Panc1 (cell line): ENCODE results near the gene KIR3DL3. TPM values are rescaled to one million over a fixed set of nuclear protein-coding genes. Genes with fewer than 3 reads are reported as not detected.

Experiments
- ATAC-seq: fragments of 200-7000 bp; cut with Tn5 transposase; 2 replicates; pipeline ENCODE4 v1.9.1; 2020; ENCODE audit warnings: mild to moderate bottlenecking, moderate library complexity
- BruUV-seq: library from RNA; stranded (reverse); fragments of 400-500 nt; replicated peaks from 2 replicates; lab custom pipeline; 2021; lab: Mats Ljungman, UMichigan
- CTCF ChIA-PET: fragments of 300-600 bp; sonication (Branson Sonifier 250); formaldehyde crosslinking; loops from one replicate; lab custom pipeline; 2022; ENCODE audit warnings: antibody characterized with exemption; lab: Charles Lee
- POLR2A ChIA-PET: fragments of 300-600 bp; sonication (Branson Sonifier 250); formaldehyde crosslinking; loops from one replicate; lab custom pipeline; 2022; ENCODE audit warnings: antibody characterized with exemption; lab: Charles Lee
- DNase-seq: peaks from one replicate; pipeline ENCODE4 v3.0.0-alpha.2; 2010; ENCODE audit warnings: low read depth, low spot score
- H3K27ac ChIP-seq: 2 replicates; pipeline ENCODE4 v1.5.1; 2011; ENCODE audit warnings: mild to moderate bottlenecking, low read length, inconsistent platforms
- H3K27me3 ChIP-seq: fragments of 200-500 bp; sonication (Bioruptor generic); 2 replicates; pipeline ENCODE4 v1.6.0; 2014; ENCODE audit warnings: low read length, inconsistent platforms; ENCODE audit not compliant: control insufficient read depth, insufficient read depth
- H3K36me3 ChIP-seq: fragments of 200-500 bp; sonication (Bioruptor generic); 2 replicates; pipeline ENCODE4 v1.5.1; 2014; ENCODE audit warnings: inconsistent platforms, mild to moderate bottlenecking, low read length, moderate library complexity; ENCODE audit not compliant: control insufficient read depth, insufficient read depth
- H3K4me1 ChIP-seq: 2 replicates; pipeline ENCODE4 v1.5.1; 2011; ENCODE audit warnings: inconsistent platforms, mild to moderate bottlenecking, low read length, moderate library complexity; ENCODE audit not compliant: control insufficient read depth, insufficient read depth
- H3K4me3 ChIP-seq, 2 experiments: 2 replicates each; pipeline ENCODE4 v1.5.1; 2011 to 2012; ENCODE audit warnings: low read depth in 2 of 2, low read length in 2 of 2, mild to moderate bottlenecking in 2 of 2, inconsistent platforms in 1 of 2, moderate library complexity in 1 of 2
- H3K9me3 ChIP-seq: fragments of 200-500 bp; sonication (Bioruptor generic); 2 replicates; pipeline ENCODE4 v1.5.1; 2014; ENCODE audit warnings: low read depth, mild to moderate bottlenecking, inconsistent platforms, low read length, moderate library complexity; ENCODE audit not compliant: control insufficient read depth, insufficient read depth
- CTCF ChIP-seq: fragments of 450-650 bp; IDR thresholded peaks from 2 replicates; pipeline ENCODE4 v1.5.1; 2017; ENCODE audit warnings: mild to moderate bottlenecking
- POLR2AphosphoS5 ChIP-seq: IDR thresholded peaks from 2 replicates; pipeline ENCODE4 v1.6.1; 2012; ENCODE audit warnings: mild to moderate bottlenecking, low read depth, low read length, moderate library complexity
- REST ChIP-seq, 2 experiments: IDR thresholded peaks; 2 replicates each; pipeline ENCODE4 v1.6.1; 2011 to 2012; ENCODE audit warnings: low read depth in 2 of 2, control low read depth in 1 of 2, low read length in 1 of 2, mild to moderate bottlenecking in 1 of 2, moderate library complexity in 1 of 2; ENCODE audit not compliant: insufficient read depth in 1 of 2
- SIN3A ChIP-seq: IDR thresholded peaks from 2 replicates; pipeline ENCODE4 v1.6.1; 2012; ENCODE audit warnings: low read depth, mild to moderate bottlenecking, low read length, moderate library complexity, borderline replicate concordance; ENCODE audit not compliant: insufficient read depth
- TCF7L2 ChIP-seq: IDR thresholded peaks from 2 replicates; pipeline ENCODE4 v1.6.1; 2011; ENCODE audit warnings: mild to moderate bottlenecking, low read depth, low read length, inconsistent platforms
- in situ Hi-C: cut with HindIII; loops from 2 replicates; pipeline ENCODE4 v1.10.0; 2016; ENCODE audit warnings: low sequenced_read_pairs, low pct_unique_long_range_greater_than_20kb
- intact Hi-C: fragments of 100-400 bp; cut with micrococcal nuclease; formaldehyde crosslinking; loops from one replicate; pipeline ENCODE4 v1.10.0; 2022; ENCODE audit not compliant: unreplicated experiment
- total RNA-seq: library from RNA; stranded (reverse); gene quantifications from one replicate; pipeline ENCODE4 v1.2.1, GENCODE V29; 2021; ENCODE audit not compliant: unreplicated experiment

The KIR3DL3 gene
- total RNA-seq, 1 experiment from 2014 or later, result not detected

- in situ Hi-C loops (no loop called here), intact Hi-C loops (no loop called here)
- BruUV-seq, result no TSS peak
- Histone ChIP-seq H3K36me3 (no peaks in the 10 kb centered on the region), H3K9me3 (peaks cover 19% of the 10 kb centered on the region; the same call in 1 of the 2 replicates), H3K4me3 (no peak overlapping the region), H3K27ac (no peak overlapping the region), H3K27me3 (peaks cover 12% of the 10 kb centered on the region), H3K4me1 (no peaks in the 10 kb centered on the region)
- CTCF ChIA-PET, result no interaction called here
- no peak for ATAC-seq
- no peak for DNase-seq
- TF ChIP-seq CTCF (no peak), TCF7L2 (no peak), SIN3A (no peak), REST (IDR thresholded peaks at IDR 0.05; ENCODE audit: insufficient read depth in 1 of 2, low read depth in 2 of 2, low read length in 1 of 2) (no peak), POLR2AphosphoS5 (no peak)
- POLR2A ChIA-PET, result no interaction called here
Measured at GRCh38 chr19:54724644-54725043, 402 bp downstream of the KIR3DL3 start.

GRCh38 chr19:54725321-54725720, 1.1 kb downstream of the KIR3DL3 start:
- no peak overlapping the region for H3K4me3 ChIP-seq
- no peak overlapping the region for H3K27ac ChIP-seq
- in situ Hi-C loops (no loop called here), intact Hi-C loops (no loop called here)
- H3K4me1 ChIP-seq, result no peaks in the 10 kb centered on the region
- H3K36me3 ChIP-seq, result no peaks in the 10 kb centered on the region
- ChIA-PET POLR2A (no interaction called here), CTCF (no interaction called here)
- no TSS peak for BruUV-seq
- ATAC-seq (no peak), DNase-seq (no peak)
- peaks cover 19% of the 10 kb centered on the region; the same call in 1 of the 2 replicates for H3K9me3 ChIP-seq
- TF ChIP-seq REST (IDR thresholded peaks at IDR 0.05; ENCODE audit: insufficient read depth in 1 of 2, low read depth in 2 of 2, low read length in 1 of 2) (no peak), CTCF (no peak), SIN3A (no peak), POLR2AphosphoS5 (no peak), TCF7L2 (no peak)
- H3K27me3 ChIP-seq, result peaks cover 14% of the 10 kb centered on the region
